Smooth muscle cell (in vitro differentiated cells): ENCODE measurements around the gene TNFRSF19. TPM values are rescaled to one million over a fixed set of nuclear protein-coding genes. Genes with fewer than 3 reads are reported as not detected.
"Not testable (repeated sequence)": the region's sequence is repeated elsewhere in the genome, so short reads cannot be mapped to it uniquely, and the experiment has no call there.

Experiments used
- DNase-seq: peaks from one replicate; lab custom pipeline; 2025; ENCODE audit not compliant: unreplicated experiment; lab: John Stamatoyannopoulos, UW
- H2AFZ ChIP-seq: fragments of 200-600 bp; sonication (generic); 2 replicates; pipeline ENCODE4 v1.6.0; 2016; ENCODE audit warnings: antibody characterized with exemption, low read depth, mild to moderate bottlenecking
- H3F3A ChIP-seq: fragments of 200-600 bp; sonication (generic); 2 replicates; pipeline ENCODE4 v1.6.0; 2017; ENCODE audit warnings: antibody characterized with exemption, low read depth
- H3K27ac ChIP-seq: fragments of 200-600 bp; sonication (generic); 2 replicates; pipeline ENCODE4 v1.5.1; 2016; ENCODE audit warnings: low read depth, mild to moderate bottlenecking
- H3K27me3 ChIP-seq: fragments of 200-600 bp; sonication (generic); 2 replicates; pipeline ENCODE4 v1.6.1; 2016; ENCODE audit warnings: low read depth, mild to moderate bottlenecking
- H3K36me3 ChIP-seq: fragments of 200-600 bp; sonication (generic); 2 replicates; pipeline ENCODE4 v1.5.1; 2016; ENCODE audit warnings: low read depth
- H3K4me1 ChIP-seq: fragments of 200-600 bp; sonication (generic); 2 replicates; pipeline ENCODE4 v1.5.1; 2016; ENCODE audit warnings: low read depth
- H3K4me2 ChIP-seq: fragments of 200-600 bp; sonication (generic); 2 replicates; pipeline ENCODE4 v1.6.0; 2016; ENCODE audit warnings: mild to moderate bottlenecking
- H3K4me3 ChIP-seq: fragments of 200-600 bp; sonication (generic); 2 replicates; pipeline ENCODE4 v1.5.1; 2016; ENCODE audit warnings: mild to moderate bottlenecking
- H3K79me2 ChIP-seq: fragments of 200-600 bp; sonication (generic); 2 replicates; pipeline ENCODE4 v1.6.0; 2016; ENCODE audit warnings: low read depth, mild to moderate bottlenecking
- H3K9ac ChIP-seq: fragments of 200-600 bp; sonication (generic); 2 replicates; pipeline ENCODE4 v1.6.0; 2016; ENCODE audit warnings: low read depth
- H3K9me3 ChIP-seq: fragments of 200-600 bp; sonication (generic); replicated peaks from 2 replicates; pipeline ENCODE4 v1.5.1; 2016; ENCODE audit warnings: low read depth
- H4K20me1 ChIP-seq: fragments of 200-600 bp; sonication (generic); 2 replicates; pipeline ENCODE4 v1.6.0; 2016; ENCODE audit warnings: low read depth
- CTCF ChIP-seq: fragments of 200-600 bp; sonication (generic); IDR thresholded peaks from 2 replicates; pipeline ENCODE4 v1.5.1; 2017; ENCODE audit warnings: borderline replicate concordance, mild to moderate bottlenecking, antibody characterized with exemption; ENCODE audit not compliant: insufficient read depth, poor library complexity, severe bottlenecking
- WGBS: methylation state at CpG from one replicate; pipeline ENCODE4 v1.1.7; 2016; ENCODE audit warnings: low lambda C conversion rate; 5-methylcytosine and 5-hydroxymethylcytosine counted together
- polyA plus RNA-seq: library from polyadenylated mRNA; unstranded; fragments of >200 nt; fragmentation: Nextera tagmentation; extraction: Ambion mirVana; gene quantifications from 2 replicates; pipeline ENCODE4 v1.2.1, GENCODE V29; 2016
- total RNA-seq: library from RNA; depleted of rRNA; stranded (reverse); fragments of >200 nt; gene quantifications from 2 replicates; pipeline ENCODE4 v1.2.3, GENCODE V29; 2014

The TNFRSF19 gene
- total and polyA plus RNA-seq, 2 experiments from 2014 or later: 15.5 to 34.3 TPM

- Histone ChIP-seq H3K79me2 (peaks cover 27% of the 10 kb centered on the region), H3F3A (no peaks in the 10 kb centered on the region), H3K27me3 (no peaks in the 10 kb centered on the region), H3K9me3 (no peaks in the 10 kb centered on the region), H3K27ac (no peak overlapping the region), H3K36me3 (no peaks in the 10 kb centered on the region), H3K4me3 (no peak overlapping the region), H3K4me1 (no peaks in the 10 kb centered on the region), H3K4me2 (no peak overlapping the region), H4K20me1 (no peaks in the 10 kb centered on the region), H3K9ac (no peak overlapping the region), H2AFZ (no peak overlapping the region)
- WGBS: 86% methylated on average over 7 of the region's 7 CpGs
- DNase-seq: no peak
- TF ChIP-seq CTCF: no peak
Measured at GRCh38 chr13:23588666-23589065, 18.5 kb downstream of the TNFRSF19 start.

- Histone ChIP-seq H3F3A (no peaks in the 10 kb centered on the region), H4K20me1 (no peaks in the 10 kb centered on the region), H3K4me1 (no peaks in the 10 kb centered on the region), H3K4me2 (no peak overlapping the region), H2AFZ (no peak overlapping the region), H3K9me3 (no peaks in the 10 kb centered on the region), H3K79me2 (peaks cover 4% of the 10 kb centered on the region), H3K36me3 (no peaks in the 10 kb centered on the region), H3K4me3 (no peak overlapping the region), H3K27ac (no peak overlapping the region), H3K27me3 (no peaks in the 10 kb centered on the region), H3K9ac (no peak overlapping the region)
- no peak for TF ChIP-seq CTCF
- WGBS: 97% methylated on average over 5 of the region's 5 CpGs
- no peak for DNase-seq
Measured at GRCh38 chr13:23592596-23592995, 22.4 kb downstream of the TNFRSF19 start.

- Histone ChIP-seq H3K27ac (no peak overlapping the region), H3K27me3 (no peaks in the 10 kb centered on the region), H3K9me3 (no peaks in the 10 kb centered on the region), H3K4me2 (no peak overlapping the region), H3K36me3 (no peaks in the 10 kb centered on the region), H3F3A (no peaks in the 10 kb centered on the region), H3K9ac (no peak overlapping the region), H3K4me3 (no peak overlapping the region), H3K4me1 (no peaks in the 10 kb centered on the region), H2AFZ (no peak overlapping the region), H3K79me2 (peaks cover 4% of the 10 kb centered on the region), H4K20me1 (no peaks in the 10 kb centered on the region)
- TF ChIP-seq CTCF: no peak
- no peak for DNase-seq
- WGBS: 98% methylated on average over 2 of the region's 2 CpGs
Measured at GRCh38 chr13:23593148-23593547, 22.9 kb downstream of the TNFRSF19 start.

- H3K4me1 ChIP-seq, H3K9ac ChIP-seq, H3K27ac ChIP-seq, H2AFZ ChIP-seq, DNase-seq, H3K9me3 ChIP-seq, H3K27me3 ChIP-seq, H3K4me3 ChIP-seq, H3K79me2 ChIP-seq, H3K4me2 ChIP-seq, H3F3A ChIP-seq, H3K36me3 ChIP-seq, H4K20me1 ChIP-seq: not testable (repeated sequence)
- 68% methylated on average over 2 of the region's 2 CpGs for WGBS
Measured at GRCh38 chr13:23594290-23594689, 24.1 kb downstream of the TNFRSF19 start.
